ENCODE measurements around the gene EPS8L3.
"Not testable (repeated sequence)": the region's sequence is repeated elsewhere in the genome, so short reads cannot be mapped to it uniquely, and the experiment has no call there.

The EPS8L3 gene

DNA sequence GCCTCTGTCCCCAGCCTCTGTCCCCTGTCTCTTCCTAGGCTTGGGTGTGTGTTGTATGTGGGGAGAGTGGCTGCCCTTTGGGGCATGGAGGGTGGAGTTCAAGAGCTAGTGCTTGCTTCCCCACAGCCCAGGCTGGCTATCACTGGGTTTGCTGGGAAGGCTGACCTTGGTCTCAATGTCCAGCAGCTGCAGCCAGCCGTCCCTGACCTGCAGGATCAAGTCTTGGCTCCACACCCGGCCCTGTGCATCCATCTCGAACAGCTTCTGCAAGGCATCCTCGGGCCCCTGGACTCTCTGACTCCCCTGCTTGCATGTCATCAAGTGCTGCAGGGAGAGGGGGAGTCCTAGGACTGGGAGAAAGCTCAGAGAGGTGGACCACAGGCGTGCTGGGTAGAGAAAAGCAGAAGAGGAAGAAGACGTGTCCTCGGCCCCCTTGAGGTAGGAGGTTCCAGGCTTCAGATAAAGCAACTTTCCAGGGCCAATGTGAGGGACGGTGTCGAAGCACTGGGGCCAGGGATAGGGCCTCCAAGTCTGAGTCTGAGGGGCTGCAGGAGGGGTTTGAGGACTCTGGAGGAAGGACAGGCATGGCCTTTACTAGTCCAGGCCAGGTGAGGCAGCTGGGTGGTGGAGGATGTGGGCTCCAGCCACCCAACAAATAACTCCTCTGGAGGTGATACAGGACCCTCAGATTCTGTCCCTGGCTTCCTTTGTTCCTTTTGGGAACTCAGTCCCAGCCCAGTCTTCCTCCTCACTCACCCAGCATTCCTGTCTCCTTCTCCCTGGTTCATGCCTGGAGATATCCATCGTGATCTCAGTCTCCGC lies 4.0 kb downstream of the EPS8L3 start:
- H3K4me3 ChIP-seq (ENCODE audit: low read depth, low read length), result no peak overlapping the region
- TF ChIP-seq, protein P1, sequence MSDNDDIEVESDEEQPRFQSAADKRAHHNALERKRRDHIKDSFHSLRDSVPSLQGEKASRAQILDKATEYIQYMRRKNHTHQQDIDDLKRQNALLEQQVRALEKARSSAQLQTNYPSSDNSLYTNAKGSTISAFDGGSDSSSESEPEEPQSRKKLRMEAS (IDR thresholded peaks at IDR 0.05; ENCODE audit: low read depth, low read length), result no peak
- TF ChIP-seq MYC (IDR thresholded peaks at IDR 0.05; ENCODE audit: low read depth, low read length), result no peak
- TF ChIP-seq, protein P2, sequence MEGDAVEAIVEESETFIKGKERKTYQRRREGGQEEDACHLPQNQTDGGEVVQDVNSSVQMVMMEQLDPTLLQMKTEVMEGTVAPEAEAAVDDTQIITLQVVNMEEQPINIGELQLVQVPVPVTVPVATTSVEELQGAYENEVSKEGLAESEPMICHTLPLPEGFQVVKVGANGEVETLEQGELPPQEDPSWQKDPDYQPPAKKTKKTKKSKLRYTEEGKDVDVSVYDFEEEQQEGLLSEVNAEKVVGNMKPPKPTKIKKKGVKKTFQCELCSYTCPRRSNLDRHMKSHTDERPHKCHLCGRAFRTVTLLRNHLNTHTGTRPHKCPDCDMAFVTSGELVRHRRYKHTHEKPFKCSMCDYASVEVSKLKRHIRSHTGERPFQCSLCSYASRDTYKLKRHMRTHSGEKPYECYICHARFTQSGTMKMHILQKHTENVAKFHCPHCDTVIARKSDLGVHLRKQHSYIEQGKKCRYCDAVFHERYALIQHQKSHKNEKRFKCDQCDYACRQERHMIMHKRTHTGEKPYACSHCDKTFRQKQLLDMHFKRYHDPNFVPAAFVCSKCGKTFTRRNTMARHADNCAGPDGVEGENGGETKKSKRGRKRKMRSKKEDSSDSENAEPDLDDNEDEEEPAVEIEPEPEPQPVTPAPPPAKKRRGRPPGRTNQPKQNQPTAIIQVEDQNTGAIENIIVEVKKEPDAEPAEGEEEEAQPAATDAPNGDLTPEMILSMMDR (IDR thresholded peaks at IDR 0.05; ENCODE audit: low read depth, low read length), result no peak
- peak; percentile 44 for DNase-seq (ENCODE audit: low read depth)

DNA sequence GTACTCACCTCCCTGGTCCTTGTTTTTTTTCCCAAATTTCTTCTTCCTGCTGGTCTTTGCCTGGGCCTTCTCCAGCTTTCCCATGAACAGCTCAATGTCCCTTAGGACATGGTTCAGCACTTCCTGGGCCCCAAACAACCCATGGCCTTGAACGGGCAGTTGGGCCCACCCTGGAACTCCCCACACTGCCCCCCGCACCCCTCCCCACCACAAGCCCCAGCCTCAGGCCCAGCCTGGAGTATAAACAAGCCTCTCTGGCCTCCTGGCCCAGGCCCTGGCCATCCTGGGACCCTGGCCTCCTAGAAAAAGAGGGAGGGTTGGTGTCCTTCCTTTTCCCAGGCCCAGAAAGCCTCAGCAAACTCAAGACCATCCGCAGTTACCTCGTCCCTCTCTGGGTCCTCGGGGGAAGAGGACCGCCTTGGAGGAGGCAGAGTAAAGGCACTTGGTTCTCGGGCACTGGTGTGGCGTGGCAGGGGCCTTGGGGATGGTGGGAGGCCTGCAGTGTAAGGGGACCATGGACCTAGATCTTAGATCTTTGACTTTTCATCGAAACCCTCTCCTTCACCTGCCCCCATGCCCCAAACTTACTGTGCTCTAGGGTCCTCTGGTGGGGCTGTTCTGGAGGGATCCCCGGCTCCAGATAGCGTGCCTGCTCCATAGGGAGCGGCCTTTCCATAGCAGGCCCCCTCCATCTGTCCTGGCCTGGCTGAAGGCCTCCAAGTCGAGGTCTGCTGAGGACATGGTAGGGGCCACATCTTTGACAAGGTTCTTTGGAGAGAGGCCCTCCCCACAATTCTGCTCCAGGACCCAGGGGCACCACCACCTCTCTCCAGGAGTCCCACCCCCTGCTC lies 5.6 kb downstream of the EPS8L3 start:
- no peak overlapping the region for H3K4me3 ChIP-seq (ENCODE audit: low read depth, low read length)
- DNase-seq (ENCODE audit: low read depth), result no peak
- TF ChIP-seq, protein P1 (IDR thresholded peaks at IDR 0.05; ENCODE audit: low read depth, low read length), result no peak
- TF ChIP-seq, protein P2 (IDR thresholded peaks at IDR 0.05; ENCODE audit: low read depth, low read length), result no peak
- TF ChIP-seq POLR2A (IDR thresholded peaks at IDR 0.05; ENCODE audit: extremely low read depth, insufficient read length) (no peak), MYC (IDR thresholded peaks at IDR 0.05; ENCODE audit: low read depth, low read length) (no peak)

DNA sequence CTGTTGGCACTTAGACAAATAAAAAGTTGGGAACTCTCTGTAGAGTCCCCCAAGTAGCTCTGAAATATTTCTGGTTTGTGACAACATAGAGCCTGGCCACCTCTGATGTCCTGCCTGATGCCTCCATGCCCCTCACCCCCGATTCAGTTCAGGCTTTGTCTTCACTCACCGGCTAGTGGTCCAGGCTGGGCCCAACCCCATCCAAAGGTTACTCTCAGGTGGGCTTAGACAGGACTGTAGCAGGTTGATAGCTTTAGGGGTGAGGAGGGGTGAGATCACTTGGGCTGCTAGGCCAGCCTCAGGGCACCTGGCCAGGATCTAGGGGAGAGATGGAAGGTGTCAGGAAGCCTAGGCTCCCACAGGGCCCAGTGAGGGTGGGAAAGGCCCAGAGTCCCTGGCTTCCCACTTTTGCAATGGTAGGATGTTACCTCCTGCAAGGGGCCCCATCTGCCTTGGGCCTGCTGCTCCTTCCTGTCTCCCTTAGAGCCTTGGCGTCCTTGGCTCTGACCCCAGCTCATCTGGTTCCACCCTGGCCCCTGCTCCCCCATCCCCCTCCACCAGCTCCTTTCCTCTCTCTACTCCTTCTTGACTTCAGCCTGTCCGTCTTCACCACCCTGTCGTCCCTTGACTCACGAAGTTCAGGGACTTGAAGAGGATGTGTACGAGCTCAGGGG lies 6.7 kb downstream of the EPS8L3 start:
- no peak overlapping the region for H3K4me3 ChIP-seq (ENCODE audit: low read depth, low read length)
- TF ChIP-seq, protein P2 (IDR thresholded peaks at IDR 0.05; ENCODE audit: low read depth, low read length), result no peak
- TF ChIP-seq, protein P1 (IDR thresholded peaks at IDR 0.05; ENCODE audit: low read depth, low read length), result no peak
- TF ChIP-seq MYC (IDR thresholded peaks at IDR 0.05; ENCODE audit: low read depth, low read length) (no peak), POLR2A (IDR thresholded peaks at IDR 0.05; ENCODE audit: extremely low read depth, insufficient read length) (no peak)
- no peak for DNase-seq (ENCODE audit: low read depth)

GRCh38 chr1:109756325-109756724 lies 7.4 kb downstream of the EPS8L3 start:
- not testable (repeated sequence) for H3K4me3 ChIP-seq (ENCODE audit: low read depth, low read length); DNase-seq (ENCODE audit: low read depth)

DNA sequence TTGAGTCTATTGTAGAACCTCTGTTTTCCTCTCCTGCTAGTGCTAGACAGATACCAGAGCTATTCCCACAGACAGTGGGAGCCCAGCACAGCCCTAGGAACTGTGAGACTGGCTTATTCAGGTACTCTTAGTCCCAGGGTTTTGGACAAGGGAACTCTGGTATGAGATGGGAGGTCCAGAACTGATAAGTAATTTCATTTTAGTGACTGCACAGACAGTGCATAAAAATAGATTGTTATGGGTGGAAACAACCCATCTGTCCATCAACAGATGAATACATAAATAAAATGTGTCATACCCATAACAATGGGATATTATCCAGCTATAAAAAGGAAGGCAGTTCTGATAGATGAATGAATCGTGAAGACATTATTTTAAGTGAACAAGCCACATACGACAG lies 9.0 kb downstream of the EPS8L3 start:
- DNase-seq (ENCODE audit: low read depth), result no peak
- TF ChIP-seq, protein P2 (IDR thresholded peaks at IDR 0.05; ENCODE audit: low read depth, low read length), result no peak
- TF ChIP-seq, protein P1 (IDR thresholded peaks at IDR 0.05; ENCODE audit: low read depth, low read length), result no peak
- TF ChIP-seq MYC (IDR thresholded peaks at IDR 0.05; ENCODE audit: low read depth, low read length) (no peak), POLR2A (IDR thresholded peaks at IDR 0.05; ENCODE audit: extremely low read depth, insufficient read length) (no peak)
- H3K4me3 ChIP-seq (ENCODE audit: low read depth, low read length), result no peak overlapping the region
